CD4-positive, CD25-positive, alpha-beta regulatory T cell (primary cell): ENCODE data around the gene ARMC10. TPM values are rescaled to one million over a fixed set of nuclear protein-coding genes. Genes with fewer than 3 reads are reported as not detected.
A peak's percentile ranks its signal among the peaks of the same experiment; 100 is the strongest.
"Not testable (repeated sequence)": the region's sequence is repeated elsewhere in the genome, so short reads cannot be mapped to it uniquely, and the experiment has no call there.

ENCODE experiments used
- ATAC-seq, 2 donors: fragments of 150-1000 bp; cut with Tn5 transposase; one replicate each; pipeline ENCODE4 v1.10.0; 2021; ENCODE audit warnings: low read depth in 2 of 2, moderate number of reproducible peaks in 2 of 2, moderate library complexity in 1 of 2
- DNase-seq, 3 donors: peaks; one replicate each; pipeline versions ENCODE4 v3.0.0 to v3.0.0-alpha.2; 2012 to 2022; ENCODE audit warnings: mixed read lengths in 1 of 3
- H3K27ac ChIP-seq: one replicate; pipeline ENCODE4 v1.7.0; 2013; ENCODE audit warnings: mild to moderate bottlenecking, low read length; ENCODE audit not compliant: insufficient read depth, poor library complexity, severe bottlenecking
- H3K27me3 ChIP-seq: one replicate; pipeline ENCODE4 v1.7.0; 2013; ENCODE audit warnings: low read length; ENCODE audit not compliant: control insufficient read depth, insufficient read depth
- H3K36me3 ChIP-seq: one replicate; pipeline ENCODE4 v1.7.0; 2013; ENCODE audit warnings: mild to moderate bottlenecking, low read length, moderate library complexity; ENCODE audit not compliant: control insufficient read depth, insufficient read depth
- H3K4me1 ChIP-seq: 2 replicates; pipeline ENCODE4 v1.7.0; 2013; ENCODE audit warnings: mild to moderate bottlenecking, low read length; ENCODE audit not compliant: insufficient read depth, control insufficient read depth, poor library complexity, severe bottlenecking
- H3K4me3 ChIP-seq: one replicate; pipeline ENCODE4 v1.7.0; 2013; ENCODE audit warnings: low read depth, mild to moderate bottlenecking, low read length, moderate library complexity
- H3K9me3 ChIP-seq, 2 experiments: 1 replicate in 1 of 2; 2 replicates in 1 of 2; pipeline ENCODE4 v1.7.0; 2013; ENCODE audit warnings: low read length in 2 of 2, mild to moderate bottlenecking in 1 of 2, moderate library complexity in 1 of 2; ENCODE audit not compliant: control insufficient read depth in 2 of 2
- H3K27ac Mint-ChIP-seq, 3 donors: one replicate each; pipeline ENCODE4 v1.8.0; 2020 to 2022; ENCODE audit warnings: mild to moderate bottlenecking in 3 of 3, mixed read lengths in 3 of 3, moderate library complexity in 2 of 3
- H3K27me3 Mint-ChIP-seq: one replicate; pipeline ENCODE4 v1.8.0; 2022; ENCODE audit warnings: mild to moderate bottlenecking, mixed read lengths
- H3K36me3 Mint-ChIP-seq: one replicate; pipeline ENCODE4 v1.8.0; 2020; ENCODE audit warnings: mixed read lengths
- H3K4me1 Mint-ChIP-seq, 4 donors: one replicate each; pipeline ENCODE4 v1.8.0; 2020 to 2022; ENCODE audit warnings: mixed read lengths in 4 of 4, mild to moderate bottlenecking in 1 of 4
- H3K4me3 Mint-ChIP-seq, 4 donors: one replicate each; pipeline ENCODE4 v1.8.0; 2020 to 2022; ENCODE audit warnings: mild to moderate bottlenecking in 4 of 4, mixed read lengths in 4 of 4, moderate library complexity in 3 of 4
- H3K9me3 Mint-ChIP-seq, 7 donors: one replicate each; pipeline ENCODE4 v1.8.0; 2020 to 2022; ENCODE audit warnings: mixed read lengths in 7 of 7, mild to moderate bottlenecking in 3 of 7, moderate library complexity in 2 of 7
- polyA plus RNA-seq, 4 donors: library from polyadenylated mRNA; unstranded; fragments of 300-500 nt; fragmentation: Illumina TruSeq; gene quantifications; one replicate each; pipeline ENCODE4 v1.2.3, GENCODE V29; 2021
- total RNA-seq: library from RNA; stranded (reverse); gene quantifications from one replicate; pipeline ENCODE4 v1.2.3, GENCODE V29; 2022

The ARMC10 gene
- total and polyA plus RNA-seq, 5 donors from 2014 or later, result 16.3 to 51.2 (median 42.6) TPM

GRCh38 chr7:103079836-103080235 is 4.9 kb downstream of the ARMC10 start:
- no peak overlapping the region for H3K27ac Mint-ChIP-seq
- no peaks in the 10 kb centered on the region for H3K9me3 Mint-ChIP-seq

GRCh38 chr7:103080923-103081322 is 6.0 kb downstream of the ARMC10 start:
- Mint-ChIP-seq H3K4me1 (peaks cover 19 to 47% (median 35%) of the 10 kb centered on the region in 4 donors), H3K27ac (no peak overlapping the region), H3K9me3 (no peaks in the 10 kb centered on the region), H3K36me3 (peaks cover 9% of the 10 kb centered on the region), H3K4me3 (no peak overlapping the region), H3K27me3 (no peaks in the 10 kb centered on the region)
- no peaks in the 10 kb centered on the region for H3K27me3 ChIP-seq
- H3K4me3 ChIP-seq, result no peak overlapping the region
- DNase-seq (no peak), ATAC-seq (no peak)
- H3K36me3 ChIP-seq, result peaks cover 20% of the 10 kb centered on the region
- H3K4me1 ChIP-seq, result peaks cover 11% of the 10 kb centered on the region
- no peak overlapping the region for H3K27ac ChIP-seq
- no peaks in the 10 kb centered on the region for H3K9me3 ChIP-seq

More at GRCh38 chr7:103079836-103080235, 4.9 kb downstream of the ARMC10 start:
- Histone ChIP-seq H3K27me3 (no peaks in the 10 kb centered on the region), H3K9me3 (no peaks in the 10 kb centered on the region), H3K27ac (no peak overlapping the region), H3K4me3 (no peak overlapping the region), H3K4me1 (peaks cover 17% of the 10 kb centered on the region), H3K36me3 (peaks cover 13% of the 10 kb centered on the region)
- no peak for DNase-seq
- Mint-ChIP-seq H3K4me1 (peaks cover 25 to 53% (median 39%) of the 10 kb centered on the region in 4 donors), H3K27me3 (peaks cover 7% of the 10 kb centered on the region), H3K36me3 (peaks cover 9% of the 10 kb centered on the region), H3K4me3 (no peak overlapping the region)
- ATAC-seq, result no peak

DNA sequence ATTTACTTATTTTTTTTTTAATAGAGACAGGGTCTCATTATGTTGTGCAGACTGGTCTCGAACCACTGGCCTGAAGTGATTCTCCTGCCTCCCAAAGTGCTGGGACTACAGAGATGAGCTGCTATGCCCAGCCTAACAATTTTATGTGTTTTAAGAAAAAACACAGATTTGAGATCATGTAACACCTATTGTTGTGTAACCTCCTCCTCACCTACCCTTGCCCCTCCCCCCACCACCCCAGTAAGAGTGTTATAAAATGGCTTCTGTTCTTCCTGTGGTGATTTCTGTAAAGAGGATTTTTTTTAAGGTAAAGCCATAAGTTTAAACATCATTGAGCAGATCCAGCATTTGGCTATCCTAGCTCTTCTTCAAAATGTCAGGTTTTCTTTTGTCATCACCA is 7.6 kb downstream of the ARMC10 start:
- H3K27ac ChIP-seq, result no peak overlapping the region
- H3K27me3 ChIP-seq, result no peaks in the 10 kb centered on the region
- H3K27me3 Mint-ChIP-seq, result no peaks in the 10 kb centered on the region
- no peaks in the 10 kb centered on the region for H3K9me3 Mint-ChIP-seq
- H3K36me3 ChIP-seq, result peaks cover 26% of the 10 kb centered on the region
- H3K9me3 ChIP-seq, result no peaks in the 10 kb centered on the region
- no peak overlapping the region for H3K4me3 ChIP-seq
- ATAC-seq (no peak), DNase-seq (no peak)
- H3K27ac Mint-ChIP-seq, result no peak overlapping the region
- H3K36me3 Mint-ChIP-seq, result peaks cover 12% of the 10 kb centered on the region
- H3K4me3 Mint-ChIP-seq, result peak overlapping the region in 1 of 4 donors; percentile 32
- peaks cover 16 to 31% (median 26%) of the 10 kb centered on the region in 4 donors for H3K4me1 Mint-ChIP-seq
- no peaks in the 10 kb centered on the region for H3K4me1 ChIP-seq

- Mint-ChIP-seq H3K4me1 (peaks cover 14 to 24% (median 21%) of the 10 kb centered on the region in 4 donors), H3K27ac (peak overlapping the region in 1 of 3 donors; percentile 75), H3K4me3 (no peak overlapping the region), H3K9me3 (no peaks in the 10 kb centered on the region), H3K36me3 (peaks cover 15% of the 10 kb centered on the region), H3K27me3 (no peaks in the 10 kb centered on the region)
- Histone ChIP-seq H3K4me3 (no peak overlapping the region), H3K9me3 (no peaks in the 10 kb centered on the region), H3K4me1 (no peaks in the 10 kb centered on the region), H3K27ac (no peak overlapping the region), H3K27me3 (no peaks in the 10 kb centered on the region), H3K36me3 (peaks cover 30% of the 10 kb centered on the region)
- DNase-seq (no peak), ATAC-seq (no peak)
These were observed 8.3 kb downstream of the ARMC10 start for GRCh38 chr7:103083210-103083609.

- Mint-ChIP-seq H3K27ac (peak overlapping the region in 1 of 3 donors; percentile 39), H3K36me3 (peaks cover 54% of the 10 kb centered on the region)
- H3K9me3 Mint-ChIP-seq, H3K4me1 ChIP-seq, H3K9me3 ChIP-seq, H3K4me1 Mint-ChIP-seq, H3K27me3 Mint-ChIP-seq, DNase-seq, H3K27me3 ChIP-seq, H3K4me3 ChIP-seq, ATAC-seq, H3K4me3 Mint-ChIP-seq, H3K27ac ChIP-seq: not testable (repeated sequence)
- H3K36me3 ChIP-seq, result peaks cover 25% of the 10 kb centered on the region
These were observed 17.4 kb downstream of the ARMC10 start for GRCh38 chr7:103092321-103092720.

DNA sequence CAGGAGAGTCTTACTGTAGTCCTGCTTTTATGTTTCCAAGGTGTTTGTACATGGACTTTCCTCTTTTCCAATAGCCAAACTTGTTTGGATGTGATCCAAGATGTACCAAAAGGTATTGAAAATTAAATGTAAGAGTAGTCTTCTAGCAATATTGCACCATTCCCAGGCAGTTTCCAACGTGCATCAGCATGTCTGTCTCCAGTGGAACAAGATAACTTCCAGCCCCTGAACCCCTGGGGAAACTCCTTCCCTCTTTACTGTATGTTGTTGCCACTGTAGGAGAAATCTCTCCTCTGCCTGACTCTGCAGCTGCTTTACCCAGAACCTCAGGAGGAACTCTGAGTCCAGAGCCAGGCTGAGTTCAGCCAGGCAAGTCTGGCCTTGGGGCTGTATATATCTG is 18.5 kb downstream of the ARMC10 start:
- Histone ChIP-seq H3K9me3 (no peaks in the 10 kb centered on the region), H3K27me3 (no peaks in the 10 kb centered on the region), H3K36me3 (peaks cover 28% of the 10 kb centered on the region), H3K27ac (no peak overlapping the region), H3K4me3 (no peak overlapping the region), H3K4me1 (no peaks in the 10 kb centered on the region)
- H3K36me3 Mint-ChIP-seq, result peaks cover 52% of the 10 kb centered on the region
- ATAC-seq (no peak), DNase-seq (no peak)
- peak overlapping the region in 2 of 3 donors; percentile 46 to 60 for H3K27ac Mint-ChIP-seq
- H3K4me1 Mint-ChIP-seq, result peaks cover 0 to 5% (median 1%) of the 10 kb centered on the region in 4 donors
- no peaks in the 10 kb centered on the region for H3K27me3 Mint-ChIP-seq
- no peak overlapping the region for H3K4me3 Mint-ChIP-seq
- no peaks in the 10 kb centered on the region for H3K9me3 Mint-ChIP-seq

DNA sequence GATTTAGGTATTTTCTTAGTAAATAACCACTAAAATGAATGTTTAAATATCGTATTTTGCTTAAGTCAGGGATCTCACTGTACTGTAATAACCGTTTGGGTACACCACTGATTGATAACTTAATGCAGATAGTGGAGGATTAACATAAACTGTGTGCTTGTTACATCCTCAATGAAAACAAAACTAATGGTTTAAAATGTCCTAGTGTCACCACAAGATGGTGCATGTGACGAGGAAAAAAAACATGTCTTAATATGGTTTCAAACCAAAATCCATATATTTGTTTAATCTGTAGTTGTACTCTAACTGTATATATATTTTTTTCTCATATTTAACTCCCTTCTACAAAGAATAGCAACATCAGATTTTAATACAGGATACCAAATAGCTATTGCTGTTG is 19.2 kb downstream of the ARMC10 start:
- ATAC-seq (no peak), DNase-seq (peak in 1 of 3 donors; percentile 16)
- peaks cover 0 to 5% (median 1%) of the 10 kb centered on the region in 4 donors for H3K4me1 Mint-ChIP-seq
- no peaks in the 10 kb centered on the region for H3K27me3 ChIP-seq
- peaks cover 47% of the 10 kb centered on the region for H3K36me3 Mint-ChIP-seq
- no peak overlapping the region for H3K27ac ChIP-seq
- H3K27ac Mint-ChIP-seq, result peak overlapping the region in 2 of 3 donors; percentile 9 to 60
- peaks cover 27% of the 10 kb centered on the region for H3K36me3 ChIP-seq
- H3K9me3 Mint-ChIP-seq, result no peaks in the 10 kb centered on the region
- H3K27me3 Mint-ChIP-seq, result no peaks in the 10 kb centered on the region
- no peak overlapping the region for H3K4me3 Mint-ChIP-seq
- no peaks in the 10 kb centered on the region for H3K4me1 ChIP-seq
- no peak overlapping the region for H3K4me3 ChIP-seq
- no peaks in the 10 kb centered on the region for H3K9me3 ChIP-seq

- H3K36me3 Mint-ChIP-seq, result peaks cover 40% of the 10 kb centered on the region
- not testable (repeated sequence) for H3K4me1 Mint-ChIP-seq
These were observed 20.6 kb downstream of the ARMC10 start for GRCh38 chr7:103095558-103095957.

More at GRCh38 chr7:103095558-103095957, 20.6 kb downstream of the ARMC10 start:
- not testable (repeated sequence) for H3K9me3 ChIP-seq, H3K4me1 ChIP-seq, ATAC-seq, H3K4me3 ChIP-seq, H3K27ac Mint-ChIP-seq, H3K4me3 Mint-ChIP-seq, H3K9me3 Mint-ChIP-seq, DNase-seq, H3K27me3 Mint-ChIP-seq, H3K27me3 ChIP-seq, H3K27ac ChIP-seq
- peaks cover 26% of the 10 kb centered on the region for H3K36me3 ChIP-seq
